Neural cell (in vitro differentiated cells): ENCODE measurements around the gene CTDP1.

Source experiments
- EZH2 ChIP-seq: fragments of 200-600, 300-800 bp; shearing (Covaris generic), sonication (generic); IDR thresholded peaks from 2 replicates; pipeline ENCODE4 v1.6.1; 2014; ENCODE audit warnings: antibody characterized with exemption, low read length, borderline replicate concordance, mild to moderate bottlenecking; ENCODE audit not compliant: insufficient read depth, poor library complexity, severe bottlenecking
- MXI1 ChIP-seq: fragments of 450-650 bp; conservative IDR thresholded peaks from 2 replicates; pipeline ENCODE4 v1.6.1; 2014; ENCODE audit warnings: antibody characterized with exemption, mild to moderate bottlenecking; ENCODE audit not compliant: poor library complexity, severe bottlenecking
- POLR2AphosphoS5 ChIP-seq: IDR thresholded peaks from 2 replicates; pipeline ENCODE4 v1.6.1; 2012
- TF ChIP-seq, protein P1 (sequence below): fragments of 450-650 bp; IDR thresholded peaks from 2 replicates; pipeline ENCODE4 v1.5.1; 2014; ENCODE audit warnings: antibody characterized with exemption, mild to moderate bottlenecking, moderate library complexity; ENCODE audit not compliant: poor library complexity, severe bottlenecking
- TF ChIP-seq, protein P2 (sequence below): IDR thresholded peaks from 2 replicates; pipeline ENCODE4 v1.6.1; 2012; ENCODE audit warnings: borderline replicate concordance

DNA sequence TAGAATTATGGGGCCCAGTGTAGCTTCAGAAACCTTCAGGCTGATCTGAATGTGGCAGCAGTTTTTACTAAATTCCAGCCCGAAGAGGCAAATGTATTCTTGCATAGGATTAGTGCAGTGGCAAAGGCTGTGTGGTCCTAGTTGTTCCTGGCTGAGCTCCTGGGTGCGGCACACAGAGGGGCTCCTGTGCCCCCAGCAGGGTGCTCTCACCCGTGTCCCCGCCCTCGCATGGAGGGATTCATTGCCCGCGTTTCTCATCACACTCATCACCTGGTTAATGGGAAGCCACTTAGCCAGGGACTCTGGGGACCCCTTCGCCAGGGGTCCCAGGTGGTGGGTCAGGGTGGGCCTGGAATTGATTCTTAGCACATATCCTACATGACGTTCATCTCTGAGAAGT is 122.0 kb downstream of the CTDP1 start:
- TF ChIP-seq EZH2: no peak
- no peak for TF ChIP-seq POLR2AphosphoS5
- TF ChIP-seq, protein P1, sequence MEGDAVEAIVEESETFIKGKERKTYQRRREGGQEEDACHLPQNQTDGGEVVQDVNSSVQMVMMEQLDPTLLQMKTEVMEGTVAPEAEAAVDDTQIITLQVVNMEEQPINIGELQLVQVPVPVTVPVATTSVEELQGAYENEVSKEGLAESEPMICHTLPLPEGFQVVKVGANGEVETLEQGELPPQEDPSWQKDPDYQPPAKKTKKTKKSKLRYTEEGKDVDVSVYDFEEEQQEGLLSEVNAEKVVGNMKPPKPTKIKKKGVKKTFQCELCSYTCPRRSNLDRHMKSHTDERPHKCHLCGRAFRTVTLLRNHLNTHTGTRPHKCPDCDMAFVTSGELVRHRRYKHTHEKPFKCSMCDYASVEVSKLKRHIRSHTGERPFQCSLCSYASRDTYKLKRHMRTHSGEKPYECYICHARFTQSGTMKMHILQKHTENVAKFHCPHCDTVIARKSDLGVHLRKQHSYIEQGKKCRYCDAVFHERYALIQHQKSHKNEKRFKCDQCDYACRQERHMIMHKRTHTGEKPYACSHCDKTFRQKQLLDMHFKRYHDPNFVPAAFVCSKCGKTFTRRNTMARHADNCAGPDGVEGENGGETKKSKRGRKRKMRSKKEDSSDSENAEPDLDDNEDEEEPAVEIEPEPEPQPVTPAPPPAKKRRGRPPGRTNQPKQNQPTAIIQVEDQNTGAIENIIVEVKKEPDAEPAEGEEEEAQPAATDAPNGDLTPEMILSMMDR: no peak
- TF ChIP-seq MXI1: no peak
- TF ChIP-seq, protein P2, sequence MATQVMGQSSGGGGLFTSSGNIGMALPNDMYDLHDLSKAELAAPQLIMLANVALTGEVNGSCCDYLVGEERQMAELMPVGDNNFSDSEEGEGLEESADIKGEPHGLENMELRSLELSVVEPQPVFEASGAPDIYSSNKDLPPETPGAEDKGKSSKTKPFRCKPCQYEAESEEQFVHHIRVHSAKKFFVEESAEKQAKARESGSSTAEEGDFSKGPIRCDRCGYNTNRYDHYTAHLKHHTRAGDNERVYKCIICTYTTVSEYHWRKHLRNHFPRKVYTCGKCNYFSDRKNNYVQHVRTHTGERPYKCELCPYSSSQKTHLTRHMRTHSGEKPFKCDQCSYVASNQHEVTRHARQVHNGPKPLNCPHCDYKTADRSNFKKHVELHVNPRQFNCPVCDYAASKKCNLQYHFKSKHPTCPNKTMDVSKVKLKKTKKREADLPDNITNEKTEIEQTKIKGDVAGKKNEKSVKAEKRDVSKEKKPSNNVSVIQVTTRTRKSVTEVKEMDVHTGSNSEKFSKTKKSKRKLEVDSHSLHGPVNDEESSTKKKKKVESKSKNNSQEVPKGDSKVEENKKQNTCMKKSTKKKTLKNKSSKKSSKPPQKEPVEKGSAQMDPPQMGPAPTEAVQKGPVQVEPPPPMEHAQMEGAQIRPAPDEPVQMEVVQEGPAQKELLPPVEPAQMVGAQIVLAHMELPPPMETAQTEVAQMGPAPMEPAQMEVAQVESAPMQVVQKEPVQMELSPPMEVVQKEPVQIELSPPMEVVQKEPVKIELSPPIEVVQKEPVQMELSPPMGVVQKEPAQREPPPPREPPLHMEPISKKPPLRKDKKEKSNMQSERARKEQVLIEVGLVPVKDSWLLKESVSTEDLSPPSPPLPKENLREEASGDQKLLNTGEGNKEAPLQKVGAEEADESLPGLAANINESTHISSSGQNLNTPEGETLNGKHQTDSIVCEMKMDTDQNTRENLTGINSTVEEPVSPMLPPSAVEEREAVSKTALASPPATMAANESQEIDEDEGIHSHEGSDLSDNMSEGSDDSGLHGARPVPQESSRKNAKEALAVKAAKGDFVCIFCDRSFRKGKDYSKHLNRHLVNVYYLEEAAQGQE: no peak
